SJCRH30 (cell line): ENCODE data around the gene VN1R5. TPM values are rescaled to one million over a fixed set of nuclear protein-coding genes. Genes with fewer than 3 reads are reported as not detected.
"Not testable (repeated sequence)": the region's sequence is repeated elsewhere in the genome, so short reads cannot be mapped to it uniquely, and the experiment has no call there.

ENCODE experiments used
- DNase-seq, 2 experiments: peaks; one replicate each; pipeline ENCODE4 v3.0.0-alpha.2; 2015 to 2020
- H3K27ac ChIP-seq: fragments of 250-450 bp; sonication (Bioruptor Pico); 2 replicates; pipeline ENCODE4 v1.5.1; 2020; ENCODE audit warnings: mild to moderate bottlenecking, moderate library complexity
- H3K27me3 ChIP-seq: fragments of 250-450 bp; sonication (Bioruptor Pico); 2 replicates; pipeline ENCODE4 v1.5.1; 2020; ENCODE audit warnings: mild to moderate bottlenecking, moderate library complexity
- H3K36me3 ChIP-seq: fragments of 250-450 bp; sonication (Bioruptor Pico); 2 replicates; pipeline ENCODE4 v1.5.1; 2020; ENCODE audit warnings: mild to moderate bottlenecking, moderate library complexity
- H3K4me1 ChIP-seq: fragments of 250-450 bp; sonication (Bioruptor Pico); 2 replicates; pipeline ENCODE4 v1.5.1; 2020; ENCODE audit warnings: mild to moderate bottlenecking, moderate library complexity
- H3K4me3 ChIP-seq: fragments of 250-450 bp; sonication (Bioruptor Pico); 2 replicates; pipeline ENCODE4 v1.5.1; 2020; ENCODE audit warnings: mild to moderate bottlenecking, moderate library complexity
- H3K9me3 ChIP-seq: fragments of 250-450 bp; sonication (Bioruptor Pico); replicated peaks from 2 replicates; pipeline ENCODE4 v1.5.1; 2020; ENCODE audit warnings: mild to moderate bottlenecking, moderate library complexity
- total RNA-seq: library from RNA; depleted of rRNA; stranded (reverse); fragments of >200 nt; shearing (Covaris generic); gene quantifications from 2 replicates; pipeline ENCODE4 v1.2.3, GENCODE V29; 2014; rRNA removed

The VN1R5 gene
- total RNA-seq: not detected in 2 replicates

- not testable (repeated sequence) for H3K4me1 ChIP-seq, H3K4me3 ChIP-seq, H3K9me3 ChIP-seq, DNase-seq, H3K27me3 ChIP-seq, H3K36me3 ChIP-seq, H3K27ac ChIP-seq
Measured at GRCh38 chr1:247255772-247256171, at the start of gene VN1R5. Gene VN1R5 (plus strand): TSS chr1:247256072.

- no peaks in the 10 kb centered on the region; the same call in 1 of the 2 replicates for H3K9me3 ChIP-seq
- H3K36me3 ChIP-seq: peaks cover 16% of the 10 kb centered on the region
- no peaks in the 10 kb centered on the region for H3K27me3 ChIP-seq
- DNase-seq: no peak
- H3K4me1 ChIP-seq: peaks cover 24% of the 10 kb centered on the region
- peak overlapping the region; percentile 97 for H3K4me3 ChIP-seq
- H3K27ac ChIP-seq: no peak overlapping the region
Measured at GRCh38 chr1:247209396-247209795, 46.5 kb upstream of the VN1R5 start.

- Histone ChIP-seq H3K4me1 (peaks cover 24% of the 10 kb centered on the region), H3K36me3 (peaks cover 16% of the 10 kb centered on the region), H3K9me3 (no peaks in the 10 kb centered on the region; the same call in 1 of the 2 replicates), H3K27ac (peak overlapping the region; percentile 83), H3K4me3 (peak overlapping the region; percentile 97), H3K27me3 (no peaks in the 10 kb centered on the region)
- no peak for DNase-seq
Measured at GRCh38 chr1:247210062-247210375, 45.9 kb upstream of the VN1R5 start.

GRCh38 chr1:247210376-247211117 lies 45.3 kb upstream of the VN1R5 start:
- peaks cover 16% of the 10 kb centered on the region for H3K36me3 ChIP-seq
- no peaks in the 10 kb centered on the region for H3K27me3 ChIP-seq
- peak; percentile 93 to 95 for DNase-seq
- peaks cover 24% of the 10 kb centered on the region for H3K4me1 ChIP-seq
- H3K4me3 ChIP-seq: peak overlapping the region; percentile 97
- H3K27ac ChIP-seq: peak overlapping the region; percentile 83
- no peaks in the 10 kb centered on the region; the same call in 1 of the 2 replicates for H3K9me3 ChIP-seq

- H3K9me3 ChIP-seq: no peaks in the 10 kb centered on the region; the same call in 1 of the 2 replicates
- peaks cover 10% of the 10 kb centered on the region for H3K36me3 ChIP-seq
Measured at GRCh38 chr1:247211339-247211738, 44.5 kb upstream of the VN1R5 start.

GRCh38 chr1:247212012-247212411 lies 43.9 kb upstream of the VN1R5 start:
- H3K27ac ChIP-seq: no peak overlapping the region
- peaks cover 24% of the 10 kb centered on the region for H3K4me1 ChIP-seq
- H3K9me3 ChIP-seq: no peaks in the 10 kb centered on the region; the same call in 1 of the 2 replicates
- H3K4me3 ChIP-seq: peak overlapping the region; percentile 97
- H3K36me3 ChIP-seq: peaks cover 8% of the 10 kb centered on the region
- no peaks in the 10 kb centered on the region for H3K27me3 ChIP-seq
- DNase-seq: peak; percentile 57 to 79

More at GRCh38 chr1:247211339-247211738, 44.5 kb upstream of the VN1R5 start:
- H3K4me3 ChIP-seq: peak overlapping the region; percentile 97
- peak in 1 of 2 experiments; percentile 36 for DNase-seq
- no peak overlapping the region for H3K27ac ChIP-seq
- H3K27me3 ChIP-seq: no peaks in the 10 kb centered on the region
- peaks cover 24% of the 10 kb centered on the region for H3K4me1 ChIP-seq

- Histone ChIP-seq H3K4me3 (no peak overlapping the region), H3K9me3 (no peaks in the 10 kb centered on the region; the same call in 1 of the 2 replicates), H3K27me3 (no peaks in the 10 kb centered on the region), H3K4me1 (peaks cover 24% of the 10 kb centered on the region), H3K27ac (no peak overlapping the region), H3K36me3 (peaks cover 8% of the 10 kb centered on the region)
- DNase-seq: no peak
Measured at GRCh38 chr1:247212627-247213617, 43.0 kb upstream of the VN1R5 start.

GRCh38 chr1:247216261-247216660 lies 39.6 kb upstream of the VN1R5 start:
- Histone ChIP-seq H3K27ac (no peak overlapping the region), H3K36me3 (no peaks in the 10 kb centered on the region), H3K9me3 (no peaks in the 10 kb centered on the region), H3K27me3 (no peaks in the 10 kb centered on the region), H3K4me3 (no peak overlapping the region), H3K4me1 (peaks cover 15% of the 10 kb centered on the region)
- no peak for DNase-seq

GRCh38 chr1:247218121-247218651 lies 37.7 kb upstream of the VN1R5 start:
- DNase-seq: no peak
- no peak overlapping the region for H3K4me3 ChIP-seq
- H3K27me3 ChIP-seq: no peaks in the 10 kb centered on the region
- no peaks in the 10 kb centered on the region for H3K36me3 ChIP-seq
- no peaks in the 10 kb centered on the region for H3K9me3 ChIP-seq
- H3K27ac ChIP-seq: no peak overlapping the region
- no peaks in the 10 kb centered on the region for H3K4me1 ChIP-seq

- not testable (repeated sequence) for H3K4me1 ChIP-seq, H3K27me3 ChIP-seq, H3K36me3 ChIP-seq, H3K9me3 ChIP-seq, H3K27ac ChIP-seq, DNase-seq, H3K4me3 ChIP-seq
Measured at GRCh38 chr1:247220280-247220679, 35.6 kb upstream of the VN1R5 start.

GRCh38 chr1:247222840-247223239 lies 33.0 kb upstream of the VN1R5 start:
- no peaks in the 10 kb centered on the region for H3K27me3 ChIP-seq
- no peak for DNase-seq
- H3K9me3 ChIP-seq: no peaks in the 10 kb centered on the region

GRCh38 chr1:247224822-247225221 lies 31.1 kb upstream of the VN1R5 start:
- no peaks in the 10 kb centered on the region for H3K9me3 ChIP-seq
- DNase-seq: no peak
- no peak overlapping the region for H3K4me3 ChIP-seq
- no peaks in the 10 kb centered on the region for H3K4me1 ChIP-seq
- no peaks in the 10 kb centered on the region for H3K36me3 ChIP-seq
- H3K27me3 ChIP-seq: no peaks in the 10 kb centered on the region
- no peak overlapping the region for H3K27ac ChIP-seq

More at GRCh38 chr1:247222840-247223239, 33.0 kb upstream of the VN1R5 start:
- Histone ChIP-seq H3K36me3 (no peaks in the 10 kb centered on the region), H3K4me3 (no peak overlapping the region), H3K27ac (no peak overlapping the region), H3K4me1 (no peaks in the 10 kb centered on the region)

GRCh38 chr1:247228133-247228532 lies 27.7 kb upstream of the VN1R5 start:
- no peaks in the 10 kb centered on the region for H3K36me3 ChIP-seq
- H3K4me1 ChIP-seq: no peaks in the 10 kb centered on the region
- H3K9me3 ChIP-seq: no peaks in the 10 kb centered on the region
- DNase-seq: peak in 1 of 2 experiments; percentile 37
- H3K27me3 ChIP-seq: no peaks in the 10 kb centered on the region
- H3K4me3 ChIP-seq: no peak overlapping the region
- no peak overlapping the region for H3K27ac ChIP-seq

- no peak overlapping the region for H3K27ac ChIP-seq
- H3K36me3 ChIP-seq: no peaks in the 10 kb centered on the region
- no peaks in the 10 kb centered on the region for H3K9me3 ChIP-seq
- no peaks in the 10 kb centered on the region for H3K4me1 ChIP-seq
- no peak for DNase-seq
- no peak overlapping the region for H3K4me3 ChIP-seq
- no peaks in the 10 kb centered on the region for H3K27me3 ChIP-seq
Measured at GRCh38 chr1:247241691-247242090, 14.2 kb upstream of the VN1R5 start.
